MV-4-11 (cell line): ENCODE results near the gene POLR3E.

Experiments
- DNase-seq: peaks from one replicate; lab custom pipeline; 2025; lab: John Stamatoyannopoulos, UW

The POLR3E gene

GRCh38 chr16:22317625-22318024 is 20.4 kb downstream of the POLR3E start:
- DNase-seq = no peak

GRCh38 chr16:22318690-22319358 is 21.6 kb downstream of the POLR3E start:
- peak; percentile 20 for DNase-seq

- no peak for DNase-seq
These were observed 23.5 kb downstream of the POLR3E start for GRCh38 chr16:22320572-22321339.

GRCh38 chr16:22321340-22322001 is 24.3 kb downstream of the POLR3E start:
- peak; percentile 46 for DNase-seq

GRCh38 chr16:22322021-22322471 is 24.8 kb downstream of the POLR3E start:
- no peak for DNase-seq

GRCh38 chr16:22322741-22323140 is 25.5 kb downstream of the POLR3E start:
- no peak for DNase-seq

- DNase-seq = no peak
These were observed 26.2 kb downstream of the POLR3E start for GRCh38 chr16:22323173-22323958.

GRCh38 chr16:22323959-22324786 is 27.0 kb downstream of the POLR3E start:
- DNase-seq = no peak

- DNase-seq = no peak
These were observed 27.8 kb downstream of the POLR3E start for GRCh38 chr16:22324787-22325597.

- DNase-seq = no peak
These were observed 28.6 kb downstream of the POLR3E start for GRCh38 chr16:22325598-22326368.

GRCh38 chr16:22326369-22326652 is 29.1 kb downstream of the POLR3E start:
- DNase-seq = no peak

GRCh38 chr16:22326771-22327445 is 29.7 kb downstream of the POLR3E start:
- no peak for DNase-seq

GRCh38 chr16:22327446-22327775 is 30.2 kb downstream of the POLR3E start:
- no peak for DNase-seq

GRCh38 chr16:22328081-22328725 is 31.0 kb downstream of the POLR3E start:
- no peak for DNase-seq

- no peak for DNase-seq
These were observed 32.0 kb downstream of the POLR3E start for GRCh38 chr16:22329199-22329695.

GRCh38 chr16:22330326-22330725 is 33.1 kb downstream of the POLR3E start:
- DNase-seq = peak; percentile 25

- DNase-seq = no peak
These were observed 36.3 kb downstream of the POLR3E start for GRCh38 chr16:22333457-22333994.

- DNase-seq = no peak
These were observed 38.5 kb downstream of the POLR3E start for GRCh38 chr16:22335668-22336246.
